Heart left ventricle (tissue), 16 donors: ENCODE data around the gene STX10. TPM values are rescaled to one million over a fixed set of nuclear protein-coding genes. Genes with fewer than 3 reads are reported as not detected.

Experiments used
- ATAC-seq, 4 donors: fragments of 200-7000 bp; cut with Tn5 transposase; one replicate each; pipeline ENCODE4 v1.9.1; 2020 to 2022; ENCODE audit warnings: moderate library complexity in 4 of 4, mild to moderate bottlenecking in 3 of 4, moderate number of reproducible peaks in 1 of 4
- DNase-seq, 5 donors: peaks; one replicate each; pipeline ENCODE4 v3.0.0-alpha.2; 2020
- H3K27ac ChIP-seq, 12 donors: fragments of 200-600 bp; sonication (generic) in 4 of 12; one replicate each; pipeline versions ENCODE4 v1.5.0 to v1.8.0; 2016 to 2022; ENCODE audit warnings: mild to moderate bottlenecking in 2 of 12
- H3K27me3 ChIP-seq, 9 donors: fragments of 200-600 bp; sonication (generic) in 2 of 9; one replicate each; pipeline versions ENCODE4 v1.5.1 to v1.8.0; 2016 to 2022; ENCODE audit warnings: mild to moderate bottlenecking in 3 of 9
- H3K36me3 ChIP-seq, 9 donors: fragments of 200-600 bp; sonication (generic) in 2 of 9; one replicate each; pipeline versions ENCODE4 v1.5.0 to v1.8.0; 2018 to 2022; ENCODE audit warnings: mild to moderate bottlenecking in 2 of 9
- H3K4me1 ChIP-seq, 12 donors: fragments of 200-600 bp; sonication (generic) in 4 of 12; one replicate each; pipeline versions ENCODE4 v1.5.0 to v1.8.0; 2016 to 2022; ENCODE audit warnings: mild to moderate bottlenecking in 3 of 12
- H3K4me3 ChIP-seq, 12 donors: fragments of 200-600 bp; sonication (generic) in 4 of 12; one replicate each; pipeline versions ENCODE4 v1.5.0 to v1.8.0; 2017 to 2022; ENCODE audit warnings: mild to moderate bottlenecking in 9 of 12, moderate library complexity in 4 of 12
- H3K9me3 ChIP-seq, 12 donors: fragments of 200-600 bp; sonication (generic) in 4 of 12; one replicate each; pipeline versions ENCODE4 v1.5.0 to v1.8.0; 2016 to 2022; ENCODE audit warnings: mild to moderate bottlenecking in 1 of 12
- CTCF ChIP-seq, 12 donors: fragments of 200-600 bp; sonication (generic) in 4 of 12; IDR thresholded peaks; one replicate each; pipeline versions ENCODE4 v1.5.0 to v1.8.0; 2018 to 2022; ENCODE audit warnings: antibody characterized with exemption in 12 of 12, mild to moderate bottlenecking in 5 of 12
- POLR2A ChIP-seq, 2 donors: fragments of 450-650 bp; IDR thresholded peaks; one replicate each; pipeline ENCODE4 v1.6.1; 2017; ENCODE audit warnings: antibody characterized with exemption in 2 of 2, mild to moderate bottlenecking in 2 of 2, moderate library complexity in 2 of 2
- WGBS, 4 donors: extraction: QIAGEN DNeasy Blood & Tissue Kit in 2 of 4; methylation state at CpG; one replicate each; pipeline versions ENCODE4 v1.1.5 to v1.1.7; 2013 to 2018; 5-methylcytosine and 5-hydroxymethylcytosine counted together
- intact Hi-C, 10 donors: fragments of 100-400 bp; cut with DNase I; formaldehyde crosslinking; loops; one replicate each; pipeline versions ENCODE4 v1.11.1 to v1.14.2; 2022
- polyA plus RNA-seq, 2 donors: library from polyadenylated mRNA; stranded (reverse); fragments of 200-250 nt; gene quantifications; one replicate each; pipeline ENCODE4 v1.2.3, GENCODE V29; 2013
- total RNA-seq, 9 donors: library from RNA; depleted of rRNA in 2 of 9; stranded (reverse); fragments of >200 nt in 2 of 9; fragmentation: NEBNext Ultra II Directional in 3 of 9; extraction: Animal tissue kit (Norgen Biotek cat#: 25700) in 3 of 9; gene quantifications; one replicate each; pipeline versions ENCODE4 v1.1.0 to v1.2.4, GENCODE V29; 2016 to 2023
- donor health status: ischemic (EF 13 %, LVEDD 7.1; RV severe dilation, severe dysfunction).
- donor health status: healthy with polysubstance abuse.
- donor health status: DM: no; HTN: yes; CAD: no.
- donor health status: DM: no; HTN: no; CAD: no.
- donor health status: ischemic (EF 25% LVEDD 6.9; RV normal size, moderate dysfunction).
- donor health status: ischemic (EF 25% LVEDD 5.7; RV mildly dilated, moderate dysfunction).
- donor health status: healthy.
- donor health status: DM: yes; HTN: yes; CAD: no.
- donor health status: ischemic (EF 35%, LVEDD 5.7; RV mildly dilated, moderate dysfunction).
- donor health status: nonischemic (EF 11% LVEDD 7.7; RV severe dilation, severe dysfunction).
- donor health status: DM: yes; HTN: yes; CAD: no.
- donor health status: PGD.
- donor health status: ischemic (EF 29% LVEDD 5.4; RV normal size, mild dysfunction).
- donor health status: nonischemic (EF 23%, LVEDD 6.1; RV moderate dilation, normal function).

STX10 gene
- total and polyA plus RNA-seq, 11 donors: 24.0 to 64.7 (median 37.2) TPM

- H3K27me3 ChIP-seq: no peaks in the 10 kb centered on the region
- H3K4me3 ChIP-seq: peak overlapping the region in 6 of 12 donors; percentile 87 to 100 (median 96)
- H3K36me3 ChIP-seq: peaks cover 0 to 14% (median 0%) of the 10 kb centered on the region in 9 donors
- 64 to 78% (median 75%) methylated on average over 4 to 8 of the region's 8 CpGs for WGBS, 4 donors
- DNase-seq (no peak), ATAC-seq (no peak)
- H3K27ac ChIP-seq: peak overlapping the region in 3 of 12 donors; percentile 55 to 76 (median 67)
- intact Hi-C loops: loop anchor here in 4 of 10 donors (2.0 to 10.0 kb wide), 3 partner anchors 31 to 145 kb away; partner anchors contain the start of genes IER2 (in 3 of the 4) and STX10 (in 3 of the 4)
- peaks cover 5 to 53% (median 35%) of the 10 kb centered on the region in 12 donors for H3K4me1 ChIP-seq
- H3K9me3 ChIP-seq: no peaks in the 10 kb centered on the region
- TF ChIP-seq POLR2A (IDR thresholded peaks at IDR 0.05) (no peak), CTCF (IDR thresholded peaks at IDR 0.05) (no peak)
Measured at GRCh38 chr19:13119627-13120026, 30.5 kb downstream of the STX10 start.

- peak overlapping the region in 9 of 12 donors; percentile 49 to 83 (median 73) for H3K27ac ChIP-seq
- peak overlapping the region; percentile 70 to 100 (median 94) for H3K4me3 ChIP-seq
- DNase-seq: peak; percentile 38 to 68 (median 55)
- peak in 2 of 4 donors; percentile 4 to 9 for ATAC-seq
- H3K9me3 ChIP-seq: no peaks in the 10 kb centered on the region
- peaks cover 5 to 53% (median 35%) of the 10 kb centered on the region in 12 donors for H3K4me1 ChIP-seq
- intact Hi-C loops: loop anchor here in 4 of 10 donors (2.0 to 10.0 kb wide), 3 partner anchors 32 to 146 kb away; partner anchors contain the start of genes IER2 (in 3 of the 4) and STX10 (in 3 of the 4)
- 1% methylated on average over 20 to 57 of the region's 57 CpGs for WGBS, 4 donors
- H3K27me3 ChIP-seq: no peaks in the 10 kb centered on the region
- peaks cover 0 to 24% (median 7%) of the 10 kb centered on the region in 9 donors for H3K36me3 ChIP-seq
- TF ChIP-seq POLR2A (IDR thresholded peaks at IDR 0.05): no peak
- no peak for TF ChIP-seq CTCF (IDR thresholded peaks at IDR 0.05)
Measured at GRCh38 chr19:13118424-13119193, 31.6 kb downstream of the STX10 start.

- peak within 1 kb of the TSS; percentile 84 to 100 (median 97) for H3K4me3 ChIP-seq
- H3K4me1 ChIP-seq: peaks cover 5 to 53% (median 35%) of the 10 kb centered on the region in 12 donors
- 3 to 6% (median 3%) methylated on average over 47 to 65 of the region's 65 CpGs for WGBS, 4 donors
- DNase-seq (peak; percentile 91 to 95 (median 93)), ATAC-seq (peak; percentile 84 to 95 (median 94))
- no peaks in the 10 kb centered on the region for H3K27me3 ChIP-seq
- peak within 1 kb of the TSS; percentile 10 to 88 (median 76) for H3K27ac ChIP-seq
- intact Hi-C loops: loop anchor here in 5 of 10 donors (2.0 to 10.0 kb wide), 3 partner anchors 33 to 147 kb away; partner anchors contain the start of genes IER2 (in 5 of the 5) and STX10 (in 5 of the 5)
- peaks cover 0 to 31% (median 13%) of the 10 kb centered on the region in 9 donors for H3K36me3 ChIP-seq
- H3K9me3 ChIP-seq: no peaks in the 10 kb centered on the region
- no peak for TF ChIP-seq CTCF (IDR thresholded peaks at IDR 0.05)
- no peak for TF ChIP-seq POLR2A (IDR thresholded peaks at IDR 0.05)
Measured at GRCh38 chr19:13117772-13118423, 32.3 kb downstream of the STX10 start, which contains the start of gene NACC1. Gene NACC1, plus strand, starts transcription at chr19:13118264. Its CDS starts 16,944 bp downstream, at chr19:13135208.
